Measurements from ENCODE around the gene PGA5.

DNA sequence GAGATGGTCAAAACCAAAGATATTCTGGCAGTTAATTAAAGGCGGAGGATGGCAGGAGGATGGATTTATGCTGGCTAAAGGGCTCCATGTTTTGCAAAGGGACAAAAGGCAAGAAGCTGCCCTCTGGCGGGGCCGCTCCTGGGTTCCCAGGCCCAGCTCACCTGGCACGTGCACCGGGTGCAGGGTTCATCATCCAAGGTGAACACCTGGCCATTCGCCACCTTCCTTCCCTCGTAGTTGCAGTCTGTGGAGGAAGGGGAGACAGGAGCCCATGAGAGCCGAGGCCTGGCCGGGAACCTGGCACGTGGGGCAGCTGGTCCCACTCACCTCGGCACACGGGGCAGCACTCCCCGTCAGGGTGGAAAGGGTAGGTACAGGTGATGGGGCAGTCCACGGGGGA is 23.8 kb downstream of the PGA5 start:
- TF ChIP-seq POLR2A (IDR thresholded peaks at IDR 0.05), result no peak
- TF ChIP-seq, protein P1, sequence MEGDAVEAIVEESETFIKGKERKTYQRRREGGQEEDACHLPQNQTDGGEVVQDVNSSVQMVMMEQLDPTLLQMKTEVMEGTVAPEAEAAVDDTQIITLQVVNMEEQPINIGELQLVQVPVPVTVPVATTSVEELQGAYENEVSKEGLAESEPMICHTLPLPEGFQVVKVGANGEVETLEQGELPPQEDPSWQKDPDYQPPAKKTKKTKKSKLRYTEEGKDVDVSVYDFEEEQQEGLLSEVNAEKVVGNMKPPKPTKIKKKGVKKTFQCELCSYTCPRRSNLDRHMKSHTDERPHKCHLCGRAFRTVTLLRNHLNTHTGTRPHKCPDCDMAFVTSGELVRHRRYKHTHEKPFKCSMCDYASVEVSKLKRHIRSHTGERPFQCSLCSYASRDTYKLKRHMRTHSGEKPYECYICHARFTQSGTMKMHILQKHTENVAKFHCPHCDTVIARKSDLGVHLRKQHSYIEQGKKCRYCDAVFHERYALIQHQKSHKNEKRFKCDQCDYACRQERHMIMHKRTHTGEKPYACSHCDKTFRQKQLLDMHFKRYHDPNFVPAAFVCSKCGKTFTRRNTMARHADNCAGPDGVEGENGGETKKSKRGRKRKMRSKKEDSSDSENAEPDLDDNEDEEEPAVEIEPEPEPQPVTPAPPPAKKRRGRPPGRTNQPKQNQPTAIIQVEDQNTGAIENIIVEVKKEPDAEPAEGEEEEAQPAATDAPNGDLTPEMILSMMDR (IDR thresholded peaks at IDR 0.05), result no peak

Data from adrenal gland (tissue), 5 donors.